Stimulated activated CD4-positive, alpha-beta T cell treated with anti-CD3 and anti-CD28 coated beads, Interleukin-1b, Interleukin-23, amount 100 ng/mL, for 48 hours (primary cell): ENCODE measurements around the gene FBXO42.
"Not testable (repeated sequence)": the region's sequence is repeated elsewhere in the genome, so short reads cannot be mapped to it uniquely, and the experiment has no call there.

Experiments
- DNase-seq: peaks from one replicate; pipeline ENCODE4 v3.0.0-alpha.2; 2020

The FBXO42 gene

DNA sequence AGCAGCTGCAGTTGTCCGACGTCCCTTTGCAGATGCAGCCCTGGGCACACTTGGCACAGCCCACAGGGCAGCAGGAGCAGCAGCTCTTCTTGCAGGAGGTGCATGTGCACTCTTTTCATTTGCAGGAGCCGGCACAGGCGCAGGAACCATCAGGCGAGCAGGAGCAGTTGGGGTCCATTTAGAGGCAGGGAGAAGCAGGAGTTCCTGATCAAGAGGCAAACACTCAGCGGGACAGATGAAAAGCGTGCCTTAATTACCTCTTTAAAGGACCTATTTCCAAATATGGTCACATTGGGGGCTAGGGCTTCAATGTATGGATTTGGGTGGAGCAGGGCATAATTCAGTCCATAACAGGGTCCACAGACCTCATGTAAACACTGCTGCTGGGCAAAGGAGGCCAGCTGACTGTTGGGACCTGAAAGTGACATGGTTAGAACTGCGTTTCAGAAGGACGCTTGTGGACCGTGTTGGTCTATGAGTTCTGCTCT lies 111.0 kb downstream of the FBXO42 start:
- no peak for DNase-seq

DNA sequence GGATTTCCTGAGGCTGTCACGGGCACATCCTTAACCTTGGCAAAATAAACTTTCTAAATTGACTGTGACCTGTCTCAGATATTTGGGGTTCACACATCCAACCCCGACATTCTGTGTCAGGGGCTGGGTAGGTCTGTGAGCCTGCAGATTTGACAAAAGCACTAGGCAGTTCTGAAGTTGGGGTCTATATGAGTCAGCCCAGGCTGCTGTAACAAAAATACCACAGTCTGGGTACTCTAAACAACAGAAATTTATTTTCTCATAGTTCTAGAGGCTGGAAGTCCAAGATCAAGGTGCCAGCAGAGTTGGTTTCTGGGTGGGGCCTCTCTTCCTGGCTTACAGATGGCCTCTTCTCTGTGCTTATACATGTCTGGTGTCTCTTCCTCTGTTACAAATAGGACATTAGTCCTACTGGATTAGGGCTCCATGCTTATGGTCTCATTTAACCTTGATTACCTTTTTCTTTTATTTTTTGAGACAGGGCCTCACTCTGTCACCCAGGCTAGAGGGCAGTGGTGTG lies 112.2 kb downstream of the FBXO42 start:
- DNase-seq = no peak

DNA sequence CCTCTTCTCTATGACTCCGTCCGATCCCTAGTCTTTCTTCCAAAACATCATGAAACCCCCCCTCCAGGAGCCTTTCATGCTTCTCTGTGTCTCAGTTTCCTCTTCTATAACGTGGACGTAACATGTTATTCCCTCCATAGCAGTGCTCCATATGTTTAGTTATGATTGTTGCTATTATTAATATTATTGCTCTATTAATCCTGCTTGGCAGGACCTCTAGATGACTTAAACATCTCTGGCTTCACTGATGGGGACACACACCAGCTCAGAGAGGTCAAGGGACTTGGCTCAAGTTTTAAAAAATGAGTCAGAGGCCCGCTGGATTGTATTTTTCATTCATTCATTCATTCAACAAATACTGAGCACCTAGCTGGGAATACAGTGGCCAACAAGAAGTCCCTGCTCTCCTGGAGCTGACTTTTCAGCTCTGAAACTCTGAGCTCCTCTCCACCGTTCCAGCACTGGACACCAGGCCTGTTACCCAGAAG lies 114.9 kb downstream of the FBXO42 start:
- no peak for DNase-seq

DNA sequence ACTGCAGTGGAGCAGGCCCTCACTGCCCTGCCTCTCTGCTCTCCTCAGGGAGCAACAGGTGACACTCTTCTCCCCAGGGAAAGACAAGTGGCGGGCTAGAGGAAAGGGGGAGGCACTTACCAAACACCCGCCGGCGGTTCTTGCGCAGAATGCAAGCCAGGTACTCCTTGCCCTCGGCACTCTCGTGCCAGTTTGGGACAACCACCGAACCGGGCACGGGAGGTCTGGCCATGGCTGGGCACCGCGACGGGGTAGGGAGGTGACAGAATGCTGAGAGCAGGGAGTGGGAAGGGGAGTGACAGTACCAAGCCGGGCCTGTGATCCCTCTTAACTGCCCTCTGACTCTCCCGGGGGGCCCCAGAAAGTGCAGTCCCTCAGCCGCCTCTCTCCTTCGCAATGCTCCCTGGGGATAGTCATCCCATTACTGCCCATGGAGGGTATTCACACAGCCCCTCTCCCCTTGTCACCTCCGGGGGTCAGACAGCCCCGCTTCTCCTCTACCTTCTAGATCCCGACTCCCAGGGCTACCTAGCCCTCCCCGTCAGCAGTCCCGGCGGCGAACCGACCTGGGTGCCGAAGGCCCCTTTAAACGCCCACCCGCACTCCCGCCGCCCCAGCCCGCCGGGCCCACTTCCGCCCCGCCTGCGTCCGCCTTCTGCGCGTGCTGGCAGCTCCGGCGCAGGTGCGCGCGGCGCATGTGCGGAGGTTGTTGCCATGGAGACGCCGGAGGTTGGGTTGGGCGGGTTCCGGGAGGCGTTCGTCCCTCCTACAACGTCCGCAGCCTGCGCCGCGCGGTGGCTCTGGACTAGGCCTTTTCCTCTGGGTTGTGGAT lies 115.6 kb downstream of the FBXO42 start, which contains the start of gene CPLANE2:
Gene CPLANE2, minus strand, starts transcription at position 673 of the 832 bp plus-strand sequence. Its CDS starts 441 bp downstream, at position 232.
- peak; percentile 95 for DNase-seq

DNA sequence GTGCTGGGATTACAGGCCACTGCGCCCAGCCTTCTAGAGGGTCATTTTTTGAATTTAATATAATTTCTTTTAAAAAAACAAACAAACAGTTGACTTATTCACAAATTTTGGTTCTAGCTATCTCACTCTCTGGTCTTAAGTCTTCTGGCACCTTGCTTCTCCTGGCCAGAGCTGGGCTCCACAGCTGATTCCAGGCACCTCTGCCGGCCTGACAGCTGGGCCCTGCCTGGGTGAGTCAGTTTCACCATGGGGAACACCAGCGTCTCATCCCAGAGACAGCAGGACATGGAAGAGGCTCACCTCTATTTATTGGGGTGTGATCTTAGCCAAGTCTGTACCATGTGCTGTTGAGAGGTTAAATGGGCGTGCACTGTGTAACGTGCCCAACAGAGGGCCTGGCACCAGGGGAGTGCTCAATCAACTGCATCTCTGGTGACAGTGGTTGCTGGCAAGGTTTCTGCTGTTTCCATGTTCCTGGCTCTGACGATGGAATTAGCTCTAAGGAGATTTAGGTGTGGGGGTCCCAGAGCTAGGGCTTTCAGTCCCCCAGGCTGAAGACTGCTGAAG lies 116.3 kb downstream of the FBXO42 start:
- peak; percentile 54 for DNase-seq

DNA sequence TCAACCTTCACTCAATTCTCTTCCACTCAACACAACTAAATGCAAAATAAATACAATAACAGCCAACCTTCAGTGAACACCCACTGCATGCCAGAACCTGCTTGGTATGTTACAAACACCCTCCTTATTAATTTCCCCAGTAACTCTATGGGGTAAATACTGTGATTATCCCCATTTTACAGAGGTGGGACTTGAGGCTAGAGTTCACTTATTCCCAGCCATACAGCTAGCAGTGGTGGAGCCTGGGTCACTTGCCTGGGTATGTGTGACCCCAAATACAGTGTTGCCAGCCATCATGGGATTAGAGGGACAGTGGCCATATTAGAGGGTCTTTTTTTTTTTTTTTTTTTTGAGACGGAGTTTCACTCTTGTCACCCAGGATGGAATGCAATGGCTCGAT lies 116.9 kb downstream of the FBXO42 start:
- DNase-seq = no peak

DNA sequence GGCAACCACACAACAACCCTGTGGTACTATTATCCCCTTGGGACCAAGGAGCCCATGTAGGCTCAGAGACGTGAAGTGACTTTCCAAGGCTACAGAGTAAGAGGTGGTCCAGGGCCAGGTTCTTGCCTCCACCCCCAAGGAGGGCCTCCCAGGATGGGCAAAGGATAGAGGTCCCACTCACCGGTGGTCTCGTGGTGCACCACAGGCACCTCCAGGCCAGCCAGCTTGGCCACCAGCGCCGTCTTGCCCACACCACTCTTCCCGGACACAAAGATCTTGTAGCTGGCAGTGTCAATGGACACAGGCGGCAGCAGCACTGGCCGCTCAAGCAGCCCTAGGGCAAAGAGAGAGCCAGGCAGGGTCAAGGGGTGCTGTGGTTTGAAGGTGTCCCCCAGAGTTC lies 118.8 kb downstream of the FBXO42 start:
- DNase-seq = no peak

DNA sequence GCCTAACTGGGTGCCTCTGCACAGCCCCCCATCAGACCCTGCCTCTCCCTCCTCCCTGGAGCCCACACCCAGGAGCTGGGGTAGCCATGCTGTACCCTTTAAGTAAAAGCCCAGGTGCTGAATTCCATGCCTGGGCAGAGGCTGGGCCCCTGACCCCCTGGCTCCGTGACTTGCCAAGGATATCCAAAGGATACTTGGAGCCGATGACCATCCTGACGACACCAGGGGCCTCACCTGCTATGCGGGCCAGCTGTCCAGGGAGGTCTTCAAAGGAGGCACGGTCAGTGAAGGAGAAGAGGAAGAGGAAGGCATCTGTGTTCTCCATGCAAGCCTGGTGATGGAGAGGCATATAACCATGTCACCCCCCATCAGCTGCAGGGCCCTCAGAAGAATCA lies 120.0 kb downstream of the FBXO42 start:
- DNase-seq = no peak

DNA sequence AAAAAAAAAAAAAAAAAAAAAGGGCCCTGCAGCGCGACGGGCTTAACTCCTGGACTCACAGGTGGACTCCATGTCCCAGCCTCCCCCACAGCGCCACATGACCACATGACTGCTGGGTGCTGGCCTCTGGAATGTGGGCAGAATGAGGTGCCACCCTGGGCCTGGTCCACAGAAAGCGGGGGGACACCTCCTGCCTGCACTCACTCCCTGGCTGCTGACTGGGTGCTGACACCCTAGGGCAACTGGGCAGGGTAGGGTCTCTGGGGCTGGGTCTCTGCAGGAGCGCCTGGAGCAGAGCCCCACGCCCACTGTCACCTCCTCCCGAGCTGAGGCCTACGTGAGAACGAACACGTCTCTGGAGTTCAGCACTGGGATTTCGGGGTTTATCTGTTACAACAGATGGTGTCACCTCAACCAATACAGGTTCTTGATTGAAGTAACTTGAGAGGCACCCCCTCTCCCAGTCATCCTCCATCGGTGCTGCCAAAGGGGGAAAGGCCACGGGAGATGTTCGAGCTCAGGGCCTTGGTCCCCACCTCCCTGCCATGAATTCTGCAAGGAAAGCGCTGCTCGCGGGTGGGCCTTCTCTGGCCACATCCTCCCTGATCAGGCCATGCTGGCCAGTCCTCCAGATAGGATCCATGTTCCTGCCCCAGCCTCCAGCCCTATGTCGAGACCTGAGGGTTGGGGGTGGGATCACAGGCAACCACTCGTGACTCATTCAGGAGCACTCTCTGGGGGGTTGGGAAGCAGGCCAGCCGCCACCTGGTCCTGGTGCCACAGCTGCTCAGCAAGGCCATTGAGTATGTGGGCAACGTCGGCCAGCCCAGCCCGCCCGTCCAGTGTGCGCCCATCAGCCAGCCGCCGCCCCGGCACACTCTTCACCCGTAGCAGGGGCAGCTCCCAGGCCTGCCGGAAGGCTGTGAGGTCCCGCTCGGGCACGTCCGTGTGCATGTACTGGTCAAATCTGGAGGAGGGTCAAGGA lies 120.7 kb downstream of the FBXO42 start:
- no peak for DNase-seq

DNA sequence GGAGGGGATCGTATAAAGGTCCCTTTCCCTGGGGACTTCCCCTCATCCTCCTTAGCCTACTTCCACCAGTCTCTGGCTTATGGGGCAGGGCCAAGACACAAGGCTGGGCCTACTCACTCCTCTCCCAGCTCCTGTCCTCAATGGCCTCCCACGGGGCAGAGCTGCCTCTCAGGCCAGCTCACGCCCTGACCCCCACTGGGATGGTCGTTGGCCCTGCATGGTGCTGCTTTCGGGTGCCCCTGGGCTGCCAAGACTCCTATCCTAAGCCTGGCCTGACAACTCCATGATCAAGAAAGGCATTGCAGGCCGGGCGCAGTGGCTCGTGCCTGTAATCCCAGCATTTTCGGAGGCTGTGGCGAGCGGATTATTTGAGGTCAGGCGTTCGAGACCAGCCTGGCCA lies 121.5 kb downstream of the FBXO42 start:
- DNase-seq = no peak

DNA sequence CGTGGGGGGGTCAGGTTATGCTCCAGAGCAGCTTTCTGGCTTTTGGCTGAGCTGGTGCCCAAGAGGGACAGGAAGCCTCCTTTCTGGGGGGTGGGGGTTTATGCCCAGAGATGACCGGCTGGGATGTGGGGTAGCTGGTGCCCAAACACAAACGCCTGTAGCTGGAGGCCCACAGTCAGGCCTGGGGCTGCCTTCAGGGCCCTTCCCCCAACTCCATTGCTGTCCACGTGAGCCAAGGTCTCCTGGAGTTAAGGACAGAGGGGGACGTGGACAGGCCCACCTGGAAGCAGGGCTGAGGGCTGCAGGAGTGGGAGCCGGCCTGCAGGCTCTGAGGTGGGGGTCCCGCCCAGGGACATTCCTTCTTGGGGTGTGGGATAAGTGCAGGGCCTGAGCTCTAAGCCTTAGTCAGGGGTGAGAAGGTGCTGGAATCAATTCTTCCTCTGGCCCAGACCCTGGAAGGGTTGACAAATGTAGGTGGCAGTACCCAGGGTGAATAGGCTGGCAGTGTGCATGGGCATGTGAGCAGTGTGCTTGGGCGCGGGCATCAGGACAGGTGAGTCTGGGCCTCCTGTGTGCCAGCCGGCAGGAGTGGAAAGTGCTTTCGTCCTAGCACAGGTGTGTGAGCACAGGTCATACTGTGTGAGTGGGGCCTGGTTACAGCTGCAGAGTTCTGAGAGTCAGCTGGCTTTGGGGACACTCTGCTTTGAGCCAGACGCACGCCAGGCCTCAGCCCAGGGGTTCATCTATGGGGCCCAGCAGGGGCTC lies 122.1 kb downstream of the FBXO42 start:
- no peak for DNase-seq

DNA sequence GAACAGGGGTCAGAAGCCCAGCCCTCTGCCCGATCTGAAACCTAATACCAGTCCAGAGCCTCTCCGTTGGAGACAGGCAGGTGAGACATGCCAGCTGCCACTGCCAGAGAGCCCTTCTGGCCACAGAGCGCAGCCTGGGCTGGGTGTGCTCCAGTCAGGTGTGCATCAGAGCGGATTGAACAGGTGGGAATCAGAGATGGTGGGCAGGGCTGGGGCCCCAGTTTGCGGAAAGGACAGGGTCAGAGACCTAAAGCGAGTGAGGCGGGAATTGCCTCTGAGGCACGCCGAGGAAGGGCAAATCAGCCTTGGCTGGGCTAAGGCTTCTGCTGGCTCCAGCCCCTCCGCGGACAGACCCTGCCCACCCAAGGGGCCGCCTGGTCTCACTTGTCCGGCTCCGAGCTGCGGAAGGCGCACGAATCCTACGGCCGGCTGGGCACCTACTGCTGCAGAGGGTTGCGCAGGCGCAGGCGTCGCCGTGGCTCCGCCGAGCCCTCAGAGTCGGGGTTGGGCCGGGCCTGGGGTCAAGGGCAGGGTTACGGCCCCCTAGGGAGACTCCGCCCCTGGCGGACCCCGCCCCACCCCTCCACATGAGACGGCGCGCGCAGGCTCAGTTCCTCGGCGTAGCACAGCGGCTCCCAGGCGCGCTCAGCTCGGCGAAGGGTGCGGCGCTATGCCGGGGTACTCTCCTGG lies 125.6 kb downstream of the FBXO42 start:
- no peak for DNase-seq

DNA sequence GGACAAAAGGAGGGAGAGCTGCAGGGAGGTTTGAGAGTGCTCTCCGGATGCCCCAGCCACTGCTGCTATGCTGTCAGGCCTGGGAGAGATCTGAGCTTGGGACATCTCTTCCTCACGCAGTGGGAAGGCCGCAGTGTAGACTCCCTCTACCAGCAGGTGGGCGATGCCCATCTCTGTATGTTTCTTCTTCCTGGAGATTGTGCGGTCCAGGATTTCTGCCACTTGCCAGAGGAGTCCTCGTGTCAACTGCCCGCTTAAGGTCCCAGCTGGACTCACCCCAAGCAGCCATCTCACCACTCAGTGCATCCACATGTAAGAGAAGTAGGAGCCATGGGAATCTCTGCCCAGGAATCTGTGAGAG lies 126.2 kb downstream of the FBXO42 start:
- no peak for DNase-seq

DNA sequence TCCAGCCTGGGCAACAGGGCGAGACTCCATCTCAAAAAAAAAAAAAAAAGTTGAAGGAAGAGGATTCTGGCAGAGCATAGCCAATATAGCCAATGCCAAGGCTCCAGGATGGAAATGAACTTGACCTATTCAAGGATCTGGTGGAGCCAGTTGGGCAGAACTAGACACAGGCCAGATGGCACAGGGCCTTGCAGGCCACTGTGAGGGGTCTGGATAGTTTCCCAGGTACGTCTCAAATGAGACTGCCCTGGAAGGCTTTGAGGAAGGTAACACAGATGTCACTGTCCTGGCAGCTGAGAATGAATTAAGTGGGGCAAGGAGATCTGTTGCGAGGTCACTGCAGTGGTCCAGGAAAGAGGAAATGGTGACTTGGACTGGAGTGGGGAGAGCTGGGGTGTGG lies 127.8 kb downstream of the FBXO42 start:
- DNase-seq = no peak

DNA sequence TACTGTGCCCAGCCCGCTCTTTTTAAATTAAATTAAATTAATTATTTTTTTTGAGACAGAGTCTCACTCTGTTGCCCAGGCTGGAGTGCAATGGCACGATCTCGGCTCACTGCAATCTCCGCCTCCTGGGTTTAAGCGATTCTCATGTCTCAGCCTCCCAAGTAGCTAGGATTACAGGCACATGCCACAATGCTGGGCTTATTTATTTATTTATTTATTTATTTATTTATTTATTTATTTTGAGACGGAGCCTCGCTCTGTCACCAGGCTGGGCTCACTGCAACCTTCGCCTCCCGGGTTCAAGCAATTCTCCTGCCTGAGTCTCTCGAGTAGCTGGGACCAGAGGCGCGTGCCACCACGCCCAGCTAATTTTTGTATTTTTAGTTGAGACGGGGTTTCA lies 129.6 kb downstream of the FBXO42 start:
- DNase-seq = not testable (repeated sequence)

DNA sequence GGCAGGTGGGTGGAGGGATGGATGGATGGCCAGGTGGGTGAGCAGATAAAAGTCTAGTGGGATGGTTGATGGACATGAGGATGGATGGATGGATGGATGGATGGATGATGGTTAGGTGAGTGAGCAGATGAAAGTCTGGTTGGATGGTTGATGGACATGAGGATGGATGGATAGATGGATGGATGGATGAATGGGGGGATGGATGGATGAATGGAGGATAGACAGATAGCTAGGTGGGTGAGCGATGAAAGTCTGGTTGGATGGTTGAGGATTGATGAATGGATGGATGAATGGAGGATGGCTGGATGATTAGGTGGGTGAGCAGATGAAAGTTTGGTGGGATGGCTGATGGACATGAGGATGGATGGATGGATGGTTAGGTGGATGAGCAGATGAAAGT lies 130.8 kb downstream of the FBXO42 start:
- no peak for DNase-seq

DNA sequence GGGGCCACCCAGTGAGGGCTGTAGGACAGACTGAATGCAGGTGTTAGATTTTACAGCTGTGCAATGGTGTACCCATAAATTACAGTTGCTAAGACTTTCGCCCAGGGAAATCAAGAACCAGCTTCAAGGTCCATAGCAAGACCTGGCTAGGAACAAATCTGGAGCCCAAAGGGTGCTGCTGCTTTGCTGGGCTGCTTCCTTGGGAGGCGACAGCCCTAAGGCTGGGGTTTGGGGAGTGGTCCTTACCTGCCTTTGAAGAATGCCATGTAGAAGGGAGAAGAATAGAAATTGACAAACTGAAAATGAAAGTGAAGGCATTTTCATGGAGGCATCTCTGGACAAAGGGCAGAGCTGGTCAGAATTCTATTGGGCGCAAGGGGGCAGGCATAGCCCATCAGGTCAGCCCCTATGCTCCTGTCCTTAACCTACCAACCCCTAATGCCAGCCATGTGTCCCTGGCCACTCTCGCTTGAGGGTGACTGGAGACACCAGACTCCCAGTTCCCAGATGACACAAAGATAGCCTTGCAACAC lies 132.2 kb downstream of the FBXO42 start:
- no peak for DNase-seq

DNA sequence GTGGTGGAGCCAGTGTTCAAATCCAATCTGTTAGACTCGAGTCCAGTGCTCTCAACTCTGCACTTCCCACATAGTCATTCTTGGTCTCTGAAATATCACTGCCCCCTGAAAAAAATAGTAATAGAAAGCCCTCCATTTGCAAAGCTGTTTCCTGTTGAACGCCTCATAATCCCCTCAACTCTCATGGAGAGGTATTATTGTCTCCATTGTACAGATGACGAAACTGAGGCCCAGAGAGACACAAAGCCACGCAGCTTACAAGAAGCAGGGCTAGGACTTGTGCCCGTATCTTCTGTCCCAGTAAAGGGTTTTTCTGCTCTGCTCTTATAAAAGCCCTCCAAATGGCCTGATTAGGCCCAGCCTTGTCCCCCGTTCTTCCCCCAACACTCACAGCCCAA lies 133.6 kb downstream of the FBXO42 start:
- DNase-seq = no peak

DNA sequence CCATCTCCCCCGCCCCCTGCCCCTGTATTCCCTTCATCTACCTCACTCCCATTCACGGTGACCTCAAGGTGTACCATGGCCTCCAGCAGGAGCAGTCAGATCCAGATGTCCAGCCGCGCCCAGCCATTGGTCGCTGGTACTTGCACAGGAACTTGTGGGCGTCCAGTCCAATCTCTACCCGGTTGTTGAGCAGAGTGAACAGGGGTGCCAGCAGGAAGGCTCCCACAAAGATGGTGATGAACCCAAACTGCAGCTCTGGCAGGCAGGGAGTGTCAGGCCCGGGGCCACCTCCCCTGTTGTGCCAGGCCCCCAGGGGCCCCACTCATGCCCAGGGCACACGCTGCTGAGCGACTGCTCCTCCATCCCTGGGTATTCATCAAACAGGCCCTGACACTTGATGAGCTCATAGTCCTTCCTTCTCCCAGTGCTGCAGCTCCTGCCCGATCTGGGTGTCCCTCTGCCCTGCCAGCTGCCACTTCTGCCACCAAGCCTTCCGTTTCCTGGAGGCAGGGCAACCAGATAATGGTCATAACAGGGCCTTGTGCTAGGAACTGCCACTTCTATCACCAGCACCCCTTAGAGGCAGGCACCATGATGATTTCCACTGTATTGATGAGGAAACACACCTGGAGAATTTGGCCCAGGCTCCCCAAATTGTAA lies 134.1 kb downstream of the FBXO42 start:
- no peak for DNase-seq

DNA sequence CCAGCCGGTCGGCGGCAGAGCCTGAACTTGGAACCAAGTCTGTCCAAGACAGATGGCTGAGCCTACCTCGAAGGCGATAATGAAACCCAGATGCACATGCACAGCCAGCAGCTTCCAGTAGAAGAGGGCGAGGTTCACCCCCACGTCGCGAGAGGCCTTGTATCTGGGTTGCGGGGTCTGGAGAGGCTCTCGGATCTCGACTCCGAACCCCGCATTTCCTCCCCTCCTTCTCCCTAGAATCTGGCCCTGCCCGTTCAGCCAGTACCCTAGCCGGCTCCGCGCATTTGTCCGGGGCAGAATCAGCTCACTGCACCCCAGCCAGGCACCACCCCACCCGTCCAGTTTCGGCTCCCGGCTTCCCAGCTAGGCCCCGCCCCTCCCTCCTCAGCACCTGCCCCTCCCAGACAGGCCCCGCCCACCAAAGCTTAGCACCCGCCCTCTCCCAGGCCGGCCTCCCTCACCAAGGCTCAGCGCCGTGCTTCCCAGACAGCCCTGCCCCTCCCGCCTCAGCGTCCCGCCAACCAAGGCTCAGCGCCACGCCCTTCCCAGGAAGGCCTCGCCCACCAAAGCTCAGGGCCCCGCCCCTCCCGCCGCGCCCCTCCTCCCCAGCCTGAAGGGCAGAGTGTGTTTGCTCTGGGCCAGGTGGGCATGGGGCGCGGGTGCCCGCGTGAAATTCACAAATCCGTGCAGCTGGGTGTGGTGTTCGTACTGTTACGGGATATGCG lies 135.1 kb downstream of the FBXO42 start:
- peak; percentile 97 for DNase-seq
